A673 (cell line): Measurements from ENCODE around the gene N4BP2. TPM values are rescaled to one million over a fixed set of nuclear protein-coding genes. Genes with fewer than 3 reads are reported as not detected.

Source experiments
- BruUV-seq: library from RNA; stranded (reverse); fragments of 400-500 nt; replicated peaks from 2 replicates; lab custom pipeline; 2021; lab: Mats Ljungman, UMichigan
- CTCF ChIA-PET: fragments of 300-600 bp; sonication (Branson Sonifier 250); formaldehyde crosslinking; loops from one replicate; lab custom pipeline; 2022; ENCODE audit warnings: antibody characterized with exemption; lab: Charles Lee
- POLR2A ChIA-PET: fragments of 300-600 bp; sonication (Branson Sonifier 250); formaldehyde crosslinking; loops from one replicate; lab custom pipeline; 2022; ENCODE audit warnings: antibody characterized with exemption; ENCODE audit not compliant: low non-redundant PET; lab: Charles Lee
- DNase-seq: peaks from one replicate; pipeline ENCODE4 v3.0.0-alpha.2; 2015; ENCODE audit warnings: low spot score
- H3K27ac ChIP-seq: fragments of 200-600 bp; sonication (generic); 2 replicates; pipeline ENCODE4 v1.5.1; 2016; ENCODE audit warnings: mixed run types, low read depth, mild to moderate bottlenecking, mixed read lengths, antibody characterized with exemption, low read length; ENCODE audit not compliant: poor library complexity, severe bottlenecking
- H3K27me3 ChIP-seq: fragments of 200-600 bp; sonication (generic); replicated peaks from 2 replicates; pipeline ENCODE4 v1.6.1; 2017; ENCODE audit warnings: mixed run types, low read depth, mild to moderate bottlenecking, mixed read lengths, antibody characterized with exemption, low read length; ENCODE audit not compliant: insufficient read depth, poor library complexity
- H3K36me3 ChIP-seq: fragments of 200-600 bp; sonication (generic); 2 replicates; pipeline ENCODE4 v1.6.1; 2016; ENCODE audit warnings: mixed run types, mild to moderate bottlenecking, mixed read lengths, antibody characterized with exemption, low read length; ENCODE audit not compliant: insufficient read depth, poor library complexity, severe bottlenecking
- H3K4me1 ChIP-seq: fragments of 200-600 bp; sonication (generic); 2 replicates; pipeline ENCODE4 v1.6.1; 2017; ENCODE audit warnings: mixed run types, mild to moderate bottlenecking, mixed read lengths, antibody characterized with exemption, low read length; ENCODE audit not compliant: insufficient read depth, poor library complexity, severe bottlenecking
- H3K4me3 ChIP-seq: fragments of 200-600 bp; sonication (generic); 2 replicates; pipeline ENCODE4 v1.5.1; 2016; ENCODE audit warnings: low read depth, mixed run types, mild to moderate bottlenecking, mixed read lengths, low read length; ENCODE audit not compliant: poor library complexity, severe bottlenecking
- H3K9me3 ChIP-seq: fragments of 200-600 bp; sonication (generic); 2 replicates; pipeline ENCODE4 v1.6.1; 2016; ENCODE audit warnings: mixed run types, low read depth, mild to moderate bottlenecking, mixed read lengths, antibody characterized with exemption, low read length; ENCODE audit not compliant: poor library complexity, severe bottlenecking
- EZH2 ChIP-seq: fragments of 200-600 bp; sonication (generic); IDR thresholded peaks from 2 replicates; pipeline ENCODE4 v1.6.1; 2017; ENCODE audit warnings: borderline replicate concordance, low read depth, mild to moderate bottlenecking, mixed read lengths, antibody characterized with exemption, low read length; ENCODE audit not compliant: poor library complexity, severe bottlenecking
- intact Hi-C: fragments of 100-400 bp; cut with micrococcal nuclease; formaldehyde crosslinking; loops from one replicate; pipeline ENCODE4 v1.10.0; 2022; ENCODE audit not compliant: unreplicated experiment
- total RNA-seq: library from RNA; stranded (reverse); gene quantifications from 2 replicates; pipeline ENCODE4 v1.2.3, GENCODE V29; 2021
- TF ChIP-seq, protein P1 (sequence below): fragments of 300-800, 200-600 bp; sonication (generic); conservative IDR thresholded peaks from 2 replicates; pipeline ENCODE4 v1.5.1; 2017; ENCODE audit warnings: low read depth, mild to moderate bottlenecking, antibody characterized with exemption, low read length, moderate library complexity, mixed read lengths

N4BP2 gene
- total RNA-seq, 1 experiment from 2014 or later, result 21.3 TPM

DNA sequence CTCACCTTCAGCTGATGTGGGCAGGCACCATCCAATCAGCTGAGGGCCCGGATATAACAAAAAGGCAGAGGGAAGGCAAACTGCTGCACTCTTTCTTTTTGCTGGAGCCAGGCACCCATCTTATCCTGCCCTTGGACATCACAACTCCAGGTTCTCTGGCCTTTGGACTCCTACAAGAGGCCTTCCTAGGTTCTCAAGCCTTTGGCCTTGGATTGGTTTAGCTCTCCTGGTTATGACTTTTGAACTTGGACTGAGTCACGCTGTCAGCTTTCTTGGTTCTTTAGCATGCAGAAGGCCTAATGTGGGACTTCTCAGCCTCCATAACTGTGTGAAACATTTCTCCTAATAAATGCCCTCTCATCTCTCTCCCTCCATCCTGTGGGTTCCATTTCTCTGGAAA is 23.0 kb upstream of the N4BP2 start:
- intact Hi-C loops, result no loop called here
- POLR2A ChIA-PET, result no interaction called here
- CTCF ChIA-PET, result no interaction called here

GRCh38 chr4:40038977-40039376 is 17.7 kb upstream of the N4BP2 start:
- no TSS peak for BruUV-seq
- Histone ChIP-seq H3K4me3 (no peak overlapping the region), H3K9me3 (no peaks in the 10 kb centered on the region), H3K4me1 (no peaks in the 10 kb centered on the region), H3K36me3 (no peaks in the 10 kb centered on the region), H3K27ac (no peak overlapping the region), H3K27me3 (no peaks in the 10 kb centered on the region)
- ChIA-PET CTCF (no interaction called here), POLR2A (no interaction called here)
- no peak for DNase-seq
- intact Hi-C loops, result no loop called here
- TF ChIP-seq, protein P1, sequence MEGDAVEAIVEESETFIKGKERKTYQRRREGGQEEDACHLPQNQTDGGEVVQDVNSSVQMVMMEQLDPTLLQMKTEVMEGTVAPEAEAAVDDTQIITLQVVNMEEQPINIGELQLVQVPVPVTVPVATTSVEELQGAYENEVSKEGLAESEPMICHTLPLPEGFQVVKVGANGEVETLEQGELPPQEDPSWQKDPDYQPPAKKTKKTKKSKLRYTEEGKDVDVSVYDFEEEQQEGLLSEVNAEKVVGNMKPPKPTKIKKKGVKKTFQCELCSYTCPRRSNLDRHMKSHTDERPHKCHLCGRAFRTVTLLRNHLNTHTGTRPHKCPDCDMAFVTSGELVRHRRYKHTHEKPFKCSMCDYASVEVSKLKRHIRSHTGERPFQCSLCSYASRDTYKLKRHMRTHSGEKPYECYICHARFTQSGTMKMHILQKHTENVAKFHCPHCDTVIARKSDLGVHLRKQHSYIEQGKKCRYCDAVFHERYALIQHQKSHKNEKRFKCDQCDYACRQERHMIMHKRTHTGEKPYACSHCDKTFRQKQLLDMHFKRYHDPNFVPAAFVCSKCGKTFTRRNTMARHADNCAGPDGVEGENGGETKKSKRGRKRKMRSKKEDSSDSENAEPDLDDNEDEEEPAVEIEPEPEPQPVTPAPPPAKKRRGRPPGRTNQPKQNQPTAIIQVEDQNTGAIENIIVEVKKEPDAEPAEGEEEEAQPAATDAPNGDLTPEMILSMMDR, result no peak
- TF ChIP-seq EZH2, result no peak

More for the DNA sequence above, 23.0 kb upstream of the N4BP2 start:
- BruUV-seq, result no TSS peak
- Histone ChIP-seq H3K4me3 (no peak overlapping the region), H3K4me1 (no peaks in the 10 kb centered on the region), H3K27me3 (no peaks in the 10 kb centered on the region), H3K9me3 (no peaks in the 10 kb centered on the region), H3K36me3 (no peaks in the 10 kb centered on the region), H3K27ac (no peak overlapping the region)
- TF ChIP-seq, protein P1, result no peak
- no peak for TF ChIP-seq EZH2
- DNase-seq, result no peak

DNA sequence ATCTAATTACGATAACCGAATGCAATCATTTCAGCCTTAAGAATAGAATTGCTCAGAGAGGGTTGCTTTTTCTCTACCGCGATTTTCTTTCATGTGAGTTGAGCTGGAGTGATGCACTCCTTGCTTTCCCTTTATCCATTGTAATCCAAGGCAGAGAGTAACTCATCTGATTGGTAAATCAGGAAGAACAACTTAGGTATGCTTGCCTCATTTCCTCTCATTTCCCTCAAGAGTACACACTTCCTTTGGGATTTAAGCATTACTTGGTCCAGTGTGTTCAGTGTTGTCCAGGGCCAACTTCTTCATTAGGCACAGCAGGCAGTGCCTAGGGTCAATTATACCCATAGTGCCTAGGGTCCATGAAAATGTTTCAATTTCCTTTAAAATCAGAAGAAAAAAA is 15.7 kb upstream of the N4BP2 start:
- Histone ChIP-seq H3K4me3 (no peak overlapping the region), H3K4me1 (no peaks in the 10 kb centered on the region), H3K27me3 (no peaks in the 10 kb centered on the region), H3K9me3 (no peaks in the 10 kb centered on the region), H3K27ac (no peak overlapping the region), H3K36me3 (no peaks in the 10 kb centered on the region)
- intact Hi-C loops, result no loop called here
- ChIA-PET CTCF (no interaction called here), POLR2A (interaction anchor here (0.6 kb wide), 1 partner anchor 438 kb away, joined by 3 read pairs; no protein-coding TSS in a partner anchor)
- TF ChIP-seq, protein P1, result no peak
- TF ChIP-seq EZH2, result no peak
- DNase-seq, result peak; percentile 42
- BruUV-seq, result no TSS peak
